ENCODE data around the gene ZNF836. TPM values are rescaled to one million over a fixed set of nuclear protein-coding genes. Genes with fewer than 3 reads are reported as not detected.
A peak's percentile ranks its signal among the peaks of the same experiment; 100 is the strongest.

The ZNF836 gene
- total and polyA plus RNA-seq, 11 donors, result 3.0 to 11.0 (median 7.1) TPM

DNA sequence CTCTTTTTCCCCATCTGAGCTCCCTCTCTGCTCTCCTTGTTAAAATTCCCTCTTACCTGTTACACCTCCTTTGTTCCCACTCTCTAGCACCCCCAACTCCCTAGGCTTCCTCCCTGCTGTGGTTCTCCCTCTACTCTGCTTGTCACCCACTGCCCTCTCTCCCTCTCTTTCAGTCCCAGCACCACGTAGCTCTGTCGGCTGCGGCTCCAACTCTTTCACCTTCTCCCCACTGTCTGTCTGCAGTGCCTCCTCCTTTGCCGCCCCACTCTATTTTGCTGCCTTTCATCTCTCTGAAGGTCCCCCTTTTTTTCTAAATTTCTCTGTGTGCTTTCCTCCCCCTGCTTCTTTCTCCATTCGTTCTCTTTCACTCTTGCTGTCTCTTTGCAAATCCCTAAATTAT lies 1.1 kb downstream of the ZNF836 start:
- H3K27me3 ChIP-seq, result no peaks in the 10 kb centered on the region
- TF ChIP-seq POLR2A (IDR thresholded peaks at IDR 0.05), result no peak
- no peak for TF ChIP-seq CTCF (IDR thresholded peaks at IDR 0.05)
- intact Hi-C loops (cut with DNase I), result loop anchor here in 4 of 10 donors (2.0 to 5.0 kb wide), 3 partner anchors 18 to 33 kb away; partner anchors contain the start of gene ZNF616 (in 3 of the 4)
- WGBS, 4 donors, result 4 to 10% (median 8%) methylated on average over 5 of the region's 5 CpGs
- peak in 2 of 4 donors; percentile 34 to 45 for ATAC-seq
- peak overlapping the region in 11 of 12 donors; percentile 62 to 94 (median 83) for H3K4me3 ChIP-seq
- peaks cover 0 to 19% (median 11%) of the 10 kb centered on the region in 12 donors for H3K4me1 ChIP-seq
- H3K36me3 ChIP-seq, result peaks cover 0 to 41% (median 33%) of the 10 kb centered on the region in 9 donors
- no peak for DNase-seq
- no peaks in the 10 kb centered on the region for H3K9me3 ChIP-seq
- peak overlapping the region in 10 of 12 donors; percentile 45 to 92 (median 84) for H3K27ac ChIP-seq

DNA sequence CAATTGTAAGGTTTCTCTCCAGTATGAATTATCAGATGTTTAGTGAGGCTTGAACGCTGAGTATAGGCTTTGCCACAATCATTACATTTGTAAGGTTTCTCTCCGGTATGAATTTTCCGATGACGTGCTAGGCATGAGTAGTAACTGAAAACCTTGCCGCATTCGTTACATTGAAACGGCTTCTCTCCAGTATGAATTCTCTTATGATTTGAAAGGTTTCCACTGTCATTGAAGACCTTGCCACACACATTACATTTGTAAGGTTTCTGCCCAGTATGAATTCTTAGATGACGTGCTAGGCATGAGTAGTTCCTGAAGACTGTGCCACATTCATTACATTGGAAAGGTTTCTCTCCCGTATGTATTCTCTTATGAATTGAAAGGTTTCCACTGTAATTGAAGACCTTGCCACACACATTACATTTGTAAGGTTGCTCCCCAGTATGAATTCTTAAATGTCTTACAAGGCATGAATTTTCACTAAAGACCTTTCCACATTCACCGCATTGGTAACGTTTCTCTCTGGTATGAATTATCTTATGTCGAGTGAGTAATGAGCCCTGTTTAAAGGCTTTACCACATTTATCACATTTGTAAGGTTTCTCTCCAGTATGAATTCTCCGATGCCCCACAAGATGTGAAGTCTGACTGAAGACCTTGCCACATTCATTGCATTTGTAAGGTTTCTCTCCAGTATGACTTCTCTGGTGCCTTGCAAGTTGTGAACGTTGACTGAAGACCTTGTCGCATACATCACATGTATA lies 15.6 kb downstream of the ZNF836 start:
- DNase-seq, result no peak
- peaks cover 3 to 93% (median 47%) of the 10 kb centered on the region in 12 donors for H3K9me3 ChIP-seq

GRCh38 chr19:52148256-52148655 lies 23.2 kb downstream of the ZNF836 start:
- intact Hi-C loops (cut with DNase I), result no loop called here
- Histone ChIP-seq H3K4me1 (peaks cover 0 to 11% (median 0%) of the 10 kb centered on the region in 12 donors), H3K4me3 (no peak overlapping the region), H3K9me3 (peaks cover 0 to 60% (median 1%) of the 10 kb centered on the region in 12 donors), H3K27ac (peak overlapping the region in 2 of 12 donors; percentile 4 to 32), H3K27me3 (no peaks in the 10 kb centered on the region), H3K36me3 (peaks cover 0 to 1% (median 0%) of the 10 kb centered on the region in 9 donors)
- DNase-seq (no peak), ATAC-seq (no peak)
- no peak for TF ChIP-seq POLR2A (IDR thresholded peaks at IDR 0.05)
- no peak for TF ChIP-seq CTCF (IDR thresholded peaks at IDR 0.05)

More for the DNA sequence above, 15.6 kb downstream of the ZNF836 start:
- WGBS, 4 donors, result 94 to 98% (median 98%) methylated on average over 15 of the region's 15 CpGs
- H3K4me1 ChIP-seq, result no peaks in the 10 kb centered on the region
- H3K4me3 ChIP-seq, result no peak overlapping the region
- TF ChIP-seq CTCF (IDR thresholded peaks at IDR 0.05), result no peak
- no peak for TF ChIP-seq POLR2A (IDR thresholded peaks at IDR 0.05)
- no peaks in the 10 kb centered on the region for H3K27me3 ChIP-seq
- no peak overlapping the region for H3K27ac ChIP-seq
- intact Hi-C loops (cut with DNase I), result no loop called here
- ATAC-seq, result no peak
- H3K36me3 ChIP-seq, result peaks cover 6 to 74% (median 44%) of the 10 kb centered on the region in 9 donors

GRCh38 chr19:52142001-52142595 lies 29.3 kb downstream of the ZNF836 start:
- no peak overlapping the region for H3K27ac ChIP-seq
- no peak for ATAC-seq
- H3K4me3 ChIP-seq, result no peak overlapping the region
- peaks cover 0 to 16% (median 0%) of the 10 kb centered on the region in 12 donors for H3K9me3 ChIP-seq
- intact Hi-C loops (cut with DNase I), result loop anchor here in 3 of 10 donors (5.0 kb wide), 1 partner anchor 45 kb away; no protein-coding TSS in a partner anchor
- peaks cover 0 to 21% (median 14%) of the 10 kb centered on the region in 12 donors for H3K4me1 ChIP-seq
- H3K27me3 ChIP-seq, result no peaks in the 10 kb centered on the region
- WGBS, 4 donors, result 88 to 92% (median 91%) methylated on average over 3 of the region's 3 CpGs
- TF ChIP-seq POLR2A (IDR thresholded peaks at IDR 0.05) (no peak), CTCF (IDR thresholded peaks at IDR 0.05) (no peak)
- no peaks in the 10 kb centered on the region for H3K36me3 ChIP-seq
- no peak for DNase-seq

Measured in heart left ventricle (tissue), 16 donors.